HepG2 (cell line): Measurements from ENCODE around the gene CCDC167. TPM values are rescaled to one million over a fixed set of nuclear protein-coding genes. Genes with fewer than 3 reads are reported as not detected.

Experiments used
- ATAC-seq: fragments of 200-7000 bp; cut with Tn5 transposase; 3 replicates; pipeline ENCODE4 v1.9.1; 2020; ENCODE audit warnings: mild to moderate bottlenecking, moderate library complexity
- BruUV-seq: library from RNA; stranded (reverse); fragments of 400-500 nt; replicated peaks from 2 replicates; lab custom pipeline; 2021; lab: Mats Ljungman, UMichigan
- CTCF ChIA-PET: fragments of 300-600 bp; formaldehyde crosslinking; extraction: SDS; loops from one replicate; lab custom pipeline; 2021; ENCODE audit warnings: low total read pairs, inconsistent platforms, low intra/inter-chr PET ratio; lab: Yijun Ruan, JAX
- POLR2A ChIA-PET: fragments of 350-600 bp; sonication (Branson Sonifier 250); formaldehyde crosslinking; loops from one replicate; lab custom pipeline; 2020; ENCODE audit warnings: antibody characterized with exemption, inconsistent platforms; lab: Yijun Ruan, JAX
- DNase-seq: peaks from one replicate; pipeline ENCODE4 v3.0.0-alpha.2; 2015; ENCODE audit warnings: low spot score
- FAIRE-seq: peaks from 3 replicates; lab custom pipeline; 2011; peaks lifted over from hg19 to GRCh38; lab: Jason Lieb, UNC
- H2AFZ ChIP-seq: one replicate; pipeline ENCODE4 v1.6.1; 2011; ENCODE audit warnings: low read length, inconsistent platforms
- H3K27ac ChIP-seq: fragments of 300-600 bp; 3 replicates; pipeline ENCODE4 v1.8.0; 2011; ENCODE audit warnings: mixed run types, mild to moderate bottlenecking, mixed read lengths, low read length, inconsistent platforms; ENCODE audit not compliant: insufficient read depth; ENCODE audit errors: extremely low read length
- H3K27me3 ChIP-seq, 2 experiments: fragments of 200-600 bp in 1 of 2; 2 replicates in 1 of 2; 3 replicates in 1 of 2; pipeline versions ENCODE4 v1.6.0 to v1.8.0; 2011; ENCODE audit warnings: low read length in 2 of 2, mild to moderate bottlenecking in 2 of 2, moderate library complexity in 2 of 2, inconsistent platforms in 1 of 2; ENCODE audit not compliant: insufficient read depth in 2 of 2, control insufficient read depth in 1 of 2
- H3K36me3 ChIP-seq, 2 experiments: fragments of 200-600 bp in 1 of 2; replicated peaks in 1 of 2; 2 replicates in 1 of 2; 3 replicates in 1 of 2; pipeline versions ENCODE4 v1.5.1 to v1.8.0; 2011; ENCODE audit warnings: low read length in 2 of 2, inconsistent platforms in 1 of 2; ENCODE audit not compliant: insufficient read depth in 2 of 2, control insufficient read depth in 1 of 2
- H3K4me1 ChIP-seq: 2 replicates; pipeline ENCODE4 v1.5.1; 2012; ENCODE audit warnings: low read length, inconsistent platforms; ENCODE audit not compliant: insufficient read depth
- H3K4me2 ChIP-seq: 2 replicates; pipeline ENCODE4 v1.6.0; 2011; ENCODE audit warnings: low read depth, low read length, inconsistent platforms
- H3K4me3 ChIP-seq, 3 experiments: fragments of 200-600 bp in 1 of 3; sonication (generic), shearing (Covaris generic) in 1 of 3; replicated peaks in 1 of 3; 2 replicates each; pipeline ENCODE4 v1.5.1; 2011 to 2016; ENCODE audit warnings: low read length in 3 of 3, inconsistent platforms in 2 of 3, low read depth in 2 of 3, mild to moderate bottlenecking in 2 of 3, control low read depth in 1 of 3, mixed read lengths in 1 of 3; ENCODE audit not compliant: insufficient read depth in 1 of 3
- H3K79me2 ChIP-seq: one replicate; pipeline ENCODE4 v1.6.1; 2011; ENCODE audit warnings: low read length, inconsistent platforms; ENCODE audit not compliant: insufficient read depth
- H3K9ac ChIP-seq: 2 replicates; pipeline ENCODE4 v1.6.0; 2011; ENCODE audit warnings: mild to moderate bottlenecking, low read depth, low read length, inconsistent platforms; ENCODE audit not compliant: insufficient read depth
- H3K9me3 ChIP-seq: 2 replicates; pipeline ENCODE4 v1.5.1; 2012; ENCODE audit warnings: mild to moderate bottlenecking, low read length
- H4K20me1 ChIP-seq: 2 replicates; pipeline ENCODE4 v1.6.0; 2011; ENCODE audit warnings: inconsistent platforms, mild to moderate bottlenecking, low read length, moderate library complexity; ENCODE audit not compliant: insufficient read depth
- AGO2 ChIP-seq: fragments of 200-400 bp; formaldehyde crosslinking; optimal IDR thresholded peaks from 2 replicates; pipeline ENCODE3; 2017; ENCODE audit warnings: mild to moderate bottlenecking, low read depth, low read length, moderate library complexity
- BORCS8-MEF2B ChIP-seq: sonication (generic); formaldehyde crosslinking; IDR thresholded peaks from 2 replicates; pipeline ENCODE4 v1.8.0; 2022; ENCODE audit warnings: mild to moderate bottlenecking, missing genetic modification reagents
- SCMH1 ChIP-seq: sonication (generic); formaldehyde crosslinking; IDR thresholded peaks from 2 replicates; pipeline ENCODE4 v1.9.0; 2021; ENCODE audit warnings: missing genetic modification reagents, mild to moderate bottlenecking, borderline replicate concordance
- SOX13 ChIP-seq, 3 experiments: fragments of 450-650 bp in 1 of 3; sonication (generic) in 1 of 3; formaldehyde crosslinking in 1 of 3; IDR thresholded peaks in 2 of 3; conservative IDR thresholded peaks in 1 of 3; 2 replicates each; pipeline versions ENCODE4 v1.5.0 to v1.6.1; 2016 to 2020; ENCODE audit warnings: antibody characterized with exemption in 1 of 3, mild to moderate bottlenecking in 1 of 3, missing compliant biosample characterization in 1 of 3, missing genetic modification reagents in 1 of 3, moderate library complexity in 1 of 3
- TCF7L2 ChIP-seq: IDR thresholded peaks from 2 replicates; pipeline ENCODE4 v1.6.1; 2011; ENCODE audit warnings: mild to moderate bottlenecking, low read depth, low read length, moderate library complexity
- ZNF720 ChIP-seq: sonication (generic); formaldehyde crosslinking; IDR thresholded peaks from 2 replicates; pipeline ENCODE4 v1.4.0; 2020; ENCODE audit warnings: missing genetic modification reagents
- WGBS: methylation state at CpG from one replicate; pipeline ENCODE4 v1.1.6; 2017; ENCODE audit warnings: low lambda C conversion rate; 5-methylcytosine and 5-hydroxymethylcytosine counted together
- in situ Hi-C: cut with HindIII; loops from 2 replicates; pipeline ENCODE4 v1.10.0; 2017; ENCODE audit warnings: low pct_unique_long_range_greater_than_20kb; ENCODE audit not compliant: extremely low pct_ligation_motif_present
- intact Hi-C: fragments of 100-400 bp; cut with micrococcal nuclease; formaldehyde crosslinking; loops from one replicate; pipeline ENCODE4 v1.10.0; 2022; ENCODE audit not compliant: unreplicated experiment
- polyA plus RNA-seq, 8 experiments: library from polyadenylated mRNA; depleted of rRNA in 3 of 8; stranded (reverse) in 7 of 8; unstranded in 1 of 8; fragments of >200 nt; fragmentation: Illumina TruSeq in 4 of 8; extraction: Trizol in 4 of 8; gene quantifications; 2 replicates each; pipeline versions ENCODE4 v1.2.1 to v1.2.3, GENCODE V29; 2011 to 2016; ENCODE audit warnings: low read depth in 4 of 8, missing spikeins in 1 of 8, mixed read lengths in 1 of 8; ENCODE audit not compliant: insufficient read depth in 1 of 8
- total RNA-seq, 5 experiments: library from RNA; depleted of rRNA; stranded (reverse); fragments of >200 nt; fragmentation: Illumina TruSeq; extraction: Trizol; gene quantifications; 2 replicates each; pipeline ENCODE4 v1.2.3, GENCODE V29; 2016; ENCODE audit warnings: low read depth in 1 of 5
- TF ChIP-seq, protein P1 (sequence below): IDR thresholded peaks from 2 replicates; pipeline ENCODE4 v1.6.1; 2012; ENCODE audit warnings: low read length, improper control_type of control experiment
- TF ChIP-seq, protein P2 (sequence below): sonication (generic); formaldehyde crosslinking; IDR thresholded peaks from 2 replicates; pipeline ENCODE4 v1.5.0; 2020; ENCODE audit warnings: mild to moderate bottlenecking, missing genetic modification reagents, borderline replicate concordance
- TF ChIP-seq, protein P3 (sequence below): sonication (generic); formaldehyde crosslinking; conservative IDR thresholded peaks from 2 replicates; pipeline ENCODE4 v1.4.0; 2020; ENCODE audit warnings: missing genetic modification reagents

CCDC167 gene
- total and polyA plus RNA-seq, 2 of the 13 experiments (the other 11 are each of a cell fraction or from before 2014, with no cell fraction given): 48.4 to 66.8 TPM

DNA sequence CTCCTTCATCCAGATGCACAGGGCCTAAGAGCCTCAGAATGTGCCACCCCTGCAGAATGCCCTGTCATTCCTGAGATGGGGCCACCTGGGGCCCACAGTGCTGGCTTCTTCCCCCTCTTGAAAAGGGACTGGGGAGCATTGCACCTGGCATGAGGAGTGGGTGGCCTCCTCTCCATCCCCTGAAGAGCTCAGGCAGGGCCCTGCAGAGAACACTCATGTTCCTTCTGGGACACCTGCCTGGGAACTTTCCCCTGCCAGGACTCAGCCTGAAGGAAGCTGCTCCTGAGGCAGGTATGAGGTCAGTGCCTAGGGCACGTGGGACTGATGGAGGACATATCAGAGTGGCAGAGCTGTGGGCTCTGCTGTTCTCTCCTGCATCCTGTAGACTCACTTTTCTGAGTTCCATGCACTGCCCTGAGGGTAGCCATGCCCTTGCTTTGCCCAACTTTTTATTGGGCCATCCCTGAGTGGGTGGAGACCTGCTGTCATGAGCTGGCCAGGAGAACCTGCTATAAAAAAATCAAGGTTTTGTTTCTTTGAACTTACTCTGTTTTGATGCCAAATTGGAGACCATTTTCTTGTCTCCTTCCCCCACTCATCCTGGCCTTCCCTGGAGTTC lies 19.5 kb downstream of the CCDC167 start:
- in situ Hi-C loops (no loop called here), intact Hi-C loops (loop anchor here (5.0 kb wide), 1 partner anchor 212 kb away; no protein-coding TSS in a partner anchor)
- no peak for ATAC-seq
- H2AFZ ChIP-seq: no peak overlapping the region
- no peaks in the 10 kb centered on the region for H3K79me2 ChIP-seq
- H3K9ac ChIP-seq: no peak overlapping the region
- H3K27ac ChIP-seq: no peak overlapping the region
- no peak overlapping the region for H3K4me3 ChIP-seq
- no peak for FAIRE-seq
- CTCF ChIA-PET: no interaction called here
- no peak for DNase-seq
- no peaks in the 10 kb centered on the region for H4K20me1 ChIP-seq
- H3K4me1 ChIP-seq: no peaks in the 10 kb centered on the region
- no peaks in the 10 kb centered on the region for H3K9me3 ChIP-seq
- H3K27me3 ChIP-seq: no peaks in the 10 kb centered on the region
- BruUV-seq: no TSS peak
- H3K36me3 ChIP-seq: peaks cover 41 to 75% of the 10 kb centered on the region in 2 experiments
- no peak overlapping the region for H3K4me2 ChIP-seq
- WGBS: 100% methylated on average over 1 of the region's 1 CpG
- TF ChIP-seq BORCS8-MEF2B (CRISPR knock-in tag): no peak
- TF ChIP-seq TCF7L2: no peak
- no peak for TF ChIP-seq ZNF720 (CRISPR knock-in tag)
- no peak for TF ChIP-seq AGO2
- TF ChIP-seq SOX13 (IDR thresholded peaks at IDR 0.05): no peak
- TF ChIP-seq SOX13 (CRISPR knock-in tag; conservative IDR thresholded peaks at IDR 0.05 in 1 of 2, IDR thresholded peaks at IDR 0.05 in 1 of 2): no peak
- TF ChIP-seq, protein P1, sequence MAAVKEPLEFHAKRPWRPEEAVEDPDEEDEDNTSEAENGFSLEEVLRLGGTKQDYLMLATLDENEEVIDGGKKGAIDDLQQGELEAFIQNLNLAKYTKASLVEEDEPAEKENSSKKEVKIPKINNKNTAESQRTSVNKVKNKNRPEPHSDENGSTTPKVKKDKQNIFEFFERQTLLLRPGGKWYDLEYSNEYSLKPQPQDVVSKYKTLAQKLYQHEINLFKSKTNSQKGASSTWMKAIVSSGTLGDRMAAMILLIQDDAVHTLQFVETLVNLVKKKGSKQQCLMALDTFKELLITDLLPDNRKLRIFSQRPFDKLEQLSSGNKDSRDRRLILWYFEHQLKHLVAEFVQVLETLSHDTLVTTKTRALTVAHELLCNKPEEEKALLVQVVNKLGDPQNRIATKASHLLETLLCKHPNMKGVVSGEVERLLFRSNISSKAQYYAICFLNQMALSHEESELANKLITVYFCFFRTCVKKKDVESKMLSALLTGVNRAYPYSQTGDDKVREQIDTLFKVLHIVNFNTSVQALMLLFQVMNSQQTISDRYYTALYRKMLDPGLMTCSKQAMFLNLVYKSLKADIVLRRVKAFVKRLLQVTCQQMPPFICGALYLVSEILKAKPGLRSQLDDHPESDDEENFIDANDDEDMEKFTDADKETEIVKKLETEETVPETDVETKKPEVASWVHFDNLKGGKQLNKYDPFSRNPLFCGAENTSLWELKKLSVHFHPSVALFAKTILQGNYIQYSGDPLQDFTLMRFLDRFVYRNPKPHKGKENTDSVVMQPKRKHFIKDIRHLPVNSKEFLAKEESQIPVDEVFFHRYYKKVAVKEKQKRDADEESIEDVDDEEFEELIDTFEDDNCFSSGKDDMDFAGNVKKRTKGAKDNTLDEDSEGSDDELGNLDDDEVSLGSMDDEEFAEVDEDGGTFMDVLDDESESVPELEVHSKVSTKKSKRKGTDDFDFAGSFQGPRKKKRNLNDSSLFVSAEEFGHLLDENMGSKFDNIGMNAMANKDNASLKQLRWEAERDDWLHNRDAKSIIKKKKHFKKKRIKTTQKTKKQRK: no peak
- TF ChIP-seq, protein P2, sequence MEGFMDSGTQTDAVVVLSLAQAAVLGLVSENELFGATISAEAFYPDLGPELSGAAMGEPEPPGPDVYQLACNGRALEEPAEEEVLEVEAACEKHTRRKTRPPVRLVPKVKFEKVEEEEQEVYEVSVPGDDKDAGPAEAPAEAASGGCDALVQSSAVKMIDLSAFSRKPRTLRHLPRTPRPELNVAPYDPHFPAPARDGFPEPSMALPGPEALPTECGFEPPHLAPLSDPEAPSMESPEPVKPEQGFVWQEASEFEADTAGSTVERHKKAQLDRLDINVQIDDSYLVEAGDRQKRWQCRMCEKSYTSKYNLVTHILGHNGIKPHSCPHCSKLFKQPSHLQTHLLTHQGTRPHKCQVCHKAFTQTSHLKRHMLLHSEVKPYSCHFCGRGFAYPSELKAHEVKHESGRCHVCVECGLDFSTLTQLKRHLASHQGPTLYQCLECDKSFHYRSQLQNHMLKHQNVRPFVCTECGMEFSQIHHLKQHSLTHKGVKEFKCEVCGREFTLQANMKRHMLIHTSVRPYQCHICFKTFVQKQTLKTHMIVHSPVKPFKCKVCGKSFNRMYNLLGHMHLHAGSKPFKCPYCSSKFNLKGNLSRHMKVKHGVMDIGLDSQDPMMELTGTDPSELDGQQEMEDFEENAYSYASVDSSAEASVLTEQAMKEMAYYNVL (CRISPR knock-in tag): no peak
- no peak for TF ChIP-seq SCMH1
- TF ChIP-seq, protein P3, sequence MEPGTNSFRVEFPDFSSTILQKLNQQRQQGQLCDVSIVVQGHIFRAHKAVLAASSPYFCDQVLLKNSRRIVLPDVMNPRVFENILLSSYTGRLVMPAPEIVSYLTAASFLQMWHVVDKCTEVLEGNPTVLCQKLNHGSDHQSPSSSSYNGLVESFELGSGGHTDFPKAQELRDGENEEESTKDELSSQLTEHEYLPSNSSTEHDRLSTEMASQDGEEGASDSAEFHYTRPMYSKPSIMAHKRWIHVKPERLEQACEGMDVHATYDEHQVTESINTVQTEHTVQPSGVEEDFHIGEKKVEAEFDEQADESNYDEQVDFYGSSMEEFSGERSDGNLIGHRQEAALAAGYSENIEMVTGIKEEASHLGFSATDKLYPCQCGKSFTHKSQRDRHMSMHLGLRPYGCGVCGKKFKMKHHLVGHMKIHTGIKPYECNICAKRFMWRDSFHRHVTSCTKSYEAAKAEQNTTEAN (CRISPR knock-in tag): no peak
- POLR2A ChIA-PET: no interaction called here
